Measurements from ENCODE around the gene LZTFL1.
"Not testable (repeated sequence)": the region's sequence is repeated elsewhere in the genome, so short reads cannot be mapped to it uniquely, and the experiment has no call there.

LZTFL1 gene

DNA sequence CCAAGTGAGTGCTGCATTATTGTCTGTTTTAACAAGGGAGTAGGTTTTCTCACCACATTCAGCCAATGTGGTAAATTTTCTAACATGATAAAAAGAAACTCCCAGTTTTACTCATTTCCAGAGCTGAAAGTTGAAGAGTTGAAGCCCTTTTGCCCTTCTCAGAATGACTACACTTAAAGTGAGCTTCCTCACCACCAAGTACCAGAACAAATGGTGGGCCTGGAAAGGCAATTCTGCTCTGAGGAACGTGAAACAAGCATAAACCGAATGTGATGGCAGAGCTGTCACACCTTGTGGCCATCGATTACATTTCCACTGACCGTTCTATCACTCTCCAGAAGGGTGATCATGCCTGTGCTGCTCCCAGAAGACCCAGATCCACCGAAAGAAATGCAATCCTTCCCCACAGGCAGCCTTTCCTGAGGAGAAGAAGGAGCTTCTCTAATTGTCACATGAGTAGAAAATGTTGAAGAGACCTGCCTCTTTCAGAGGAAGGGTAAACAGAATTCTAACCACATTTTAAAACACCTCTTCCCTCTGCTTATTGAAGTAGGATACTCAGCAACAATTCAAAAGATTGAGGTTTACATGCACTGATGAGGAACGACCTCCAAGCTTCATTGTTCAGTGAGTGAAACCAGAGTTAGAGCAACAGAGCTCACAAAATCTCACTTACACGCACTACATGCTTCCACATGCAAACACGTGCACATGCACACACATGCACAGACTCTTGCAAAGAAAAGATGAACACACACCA lies 23.0 kb upstream of the LZTFL1 start:
- peak; percentile 71 for DNase-seq

DNA sequence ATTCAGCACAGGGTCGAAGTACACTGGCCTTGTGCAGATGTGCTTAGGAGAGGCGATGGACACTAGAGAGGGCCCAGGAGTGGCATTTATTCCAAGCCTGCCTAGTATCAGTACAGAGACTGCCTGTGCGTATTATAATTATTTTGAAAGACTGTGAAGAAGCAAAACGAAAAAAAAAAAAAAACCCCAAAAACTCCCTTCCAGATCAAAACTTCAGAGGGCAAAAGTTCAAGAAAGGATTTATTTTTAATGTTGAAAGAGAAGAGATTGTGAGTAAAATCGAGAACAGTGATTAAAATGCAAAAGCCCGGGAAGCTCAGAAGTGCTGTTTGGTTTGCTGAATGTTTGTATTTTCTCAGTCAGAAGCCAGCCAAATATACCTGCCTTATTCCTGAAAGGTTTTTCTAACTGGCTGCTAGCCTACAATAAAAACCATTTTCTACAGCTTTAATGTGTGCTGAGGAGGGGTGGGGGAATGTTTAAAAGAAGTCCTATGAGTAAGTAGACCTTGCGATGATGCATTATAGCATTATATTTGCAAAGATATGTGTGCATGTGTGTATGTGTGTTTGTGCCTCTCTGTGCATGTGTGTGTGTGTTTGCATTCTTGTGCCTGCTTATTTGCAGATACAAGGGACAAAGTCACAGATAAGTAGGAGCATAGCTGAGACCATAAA lies 19.3 kb upstream of the LZTFL1 start:
- DNase-seq = peak; percentile 53

DNA sequence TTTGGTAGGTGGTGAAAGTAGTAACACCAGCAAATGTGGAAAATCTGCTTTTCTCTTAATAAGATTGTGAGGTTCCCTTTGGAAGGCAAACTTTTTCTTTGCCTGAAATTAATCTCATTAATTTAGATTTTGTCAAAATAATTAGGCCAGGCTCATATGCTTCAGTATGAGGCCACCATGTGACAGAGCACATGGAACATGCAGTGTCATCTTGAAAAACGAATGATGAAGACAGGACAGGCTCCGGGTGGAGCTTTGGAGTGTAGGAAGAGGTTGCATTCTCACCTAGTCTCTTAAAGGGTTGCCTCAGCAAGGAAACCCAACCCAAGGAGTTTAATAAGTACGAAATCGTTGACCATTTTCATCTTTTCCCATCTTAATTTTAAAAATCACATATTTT lies 18.6 kb upstream of the LZTFL1 start:
- DNase-seq = no peak

DNA sequence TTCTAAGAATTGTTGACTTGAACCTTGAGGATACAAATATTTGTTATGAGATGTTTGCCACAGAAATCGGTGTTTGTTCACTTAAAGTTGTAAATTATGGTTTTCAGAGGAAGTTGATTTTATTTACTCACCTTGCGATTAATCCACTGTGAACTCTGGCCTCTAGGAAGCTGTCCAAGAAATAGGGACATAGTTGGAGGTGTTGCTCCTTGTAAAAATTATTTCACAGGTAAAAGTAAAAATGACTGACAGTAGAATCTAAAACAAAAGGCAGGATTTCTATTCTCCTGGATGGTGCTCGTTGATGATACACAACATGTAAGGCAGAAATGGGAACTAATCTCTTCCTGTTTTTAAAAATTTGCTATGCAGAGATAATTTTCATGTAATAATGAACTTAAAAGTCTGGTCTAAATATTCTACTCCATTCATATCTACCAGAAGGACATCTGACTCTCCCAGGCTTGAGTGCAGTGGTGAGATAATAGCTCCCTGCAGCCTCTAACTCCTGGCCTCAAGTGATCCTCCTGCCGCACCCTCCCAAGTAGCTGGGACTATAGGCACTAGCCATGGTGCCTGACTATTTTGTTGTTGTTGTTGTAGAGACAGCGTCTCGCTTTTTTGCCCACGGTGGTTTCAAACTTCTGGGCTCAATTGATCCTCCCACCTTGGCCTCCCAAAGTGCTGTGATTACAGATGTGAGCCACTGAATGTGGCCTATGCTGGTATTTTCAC lies 17.1 kb upstream of the LZTFL1 start:
- no peak for DNase-seq

DNA sequence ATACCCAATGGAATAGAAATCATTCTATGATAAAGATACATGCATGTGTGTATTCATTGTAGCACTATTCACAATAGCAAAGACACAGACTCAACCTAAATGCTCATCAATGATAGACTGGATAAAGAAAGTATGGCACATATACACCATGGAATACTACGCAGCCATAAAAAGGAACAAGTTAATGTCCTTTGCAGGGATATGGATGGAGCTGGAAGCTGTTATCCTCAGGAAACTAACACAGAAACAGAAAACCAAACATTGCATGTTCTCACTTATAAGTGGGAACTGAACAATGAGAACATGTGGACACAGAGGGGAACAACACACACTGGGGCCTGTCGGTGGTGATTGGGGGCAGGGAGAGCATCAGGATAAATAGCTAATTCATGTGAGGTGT lies 15.1 kb upstream of the LZTFL1 start:
- not testable (repeated sequence) for DNase-seq

DNA sequence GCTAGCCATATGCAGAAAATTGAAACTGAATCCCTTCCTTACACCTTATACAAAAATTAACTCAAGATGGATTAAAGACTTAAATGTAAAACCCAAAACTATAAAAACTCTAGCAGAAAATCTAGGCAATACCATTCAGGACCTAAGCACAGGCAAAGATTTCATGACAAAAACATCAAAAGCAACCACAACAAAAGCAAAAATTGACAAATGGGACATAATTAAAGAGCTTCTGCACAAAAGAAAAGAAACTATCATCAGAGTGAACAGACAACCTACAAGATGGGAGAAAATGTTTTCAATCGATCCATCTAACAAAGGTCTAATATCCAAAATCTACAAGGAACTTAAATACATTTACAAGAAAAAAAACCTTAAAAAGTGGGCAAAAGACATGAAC lies 14.4 kb upstream of the LZTFL1 start:
- DNase-seq = not testable (repeated sequence)

DNA sequence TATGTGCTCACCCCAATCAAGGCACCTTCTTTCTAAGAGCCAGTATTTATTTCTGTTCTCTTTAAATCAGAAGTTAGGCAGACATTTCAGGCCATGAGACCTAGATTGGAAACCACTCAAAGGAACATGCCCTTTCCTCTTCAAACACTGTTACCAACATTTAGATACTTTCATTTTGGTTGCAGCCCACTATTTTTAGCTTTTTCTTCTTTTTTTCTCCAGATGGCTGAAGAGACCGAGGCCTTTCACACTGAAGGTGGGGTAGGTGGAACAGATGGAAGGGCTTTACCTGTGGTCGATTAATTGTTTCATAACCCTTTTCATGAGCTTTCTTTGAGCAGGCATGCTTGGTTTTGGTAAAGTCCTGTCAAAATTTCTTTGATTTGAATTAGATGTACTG lies 10.9 kb upstream of the LZTFL1 start:
- DNase-seq = no peak

DNA sequence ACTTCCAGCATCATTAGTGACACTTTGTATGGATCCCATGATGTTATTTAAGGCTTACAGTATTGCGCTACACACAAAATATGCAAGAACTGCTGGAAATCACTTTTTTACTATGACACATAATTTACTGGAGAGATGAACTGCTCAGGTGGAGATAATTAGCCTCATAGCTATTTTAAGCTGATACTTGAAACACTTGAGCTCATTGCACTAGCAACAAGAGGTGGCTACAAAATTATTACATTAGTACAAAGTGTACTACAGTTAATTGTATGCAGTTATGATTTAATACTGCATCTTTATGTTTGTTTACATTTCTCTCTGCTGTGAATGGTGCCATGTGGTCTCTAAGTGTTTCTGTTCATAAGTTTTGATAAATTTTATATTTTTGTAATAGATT lies 6.5 kb upstream of the LZTFL1 start:
- no peak for DNase-seq

DNA sequence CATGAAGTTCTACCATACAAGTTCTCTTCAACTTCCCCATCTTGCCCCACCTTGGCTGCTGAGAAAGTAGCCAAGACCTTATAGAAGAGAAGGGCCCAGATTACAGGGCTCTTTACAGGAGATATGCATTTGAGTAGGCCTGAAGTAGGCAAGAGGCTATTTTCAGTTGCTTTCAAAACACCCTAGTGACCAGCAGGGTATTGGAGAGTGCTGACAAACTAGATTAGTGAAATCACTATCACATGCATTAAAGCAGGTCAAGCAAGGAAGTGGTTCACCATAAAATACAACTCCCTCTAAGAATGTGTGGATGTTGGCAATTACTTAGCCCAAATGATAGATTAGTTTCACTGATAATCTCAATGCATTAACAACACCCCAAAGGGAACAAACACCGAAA lies 2.7 kb upstream of the LZTFL1 start:
- DNase-seq = no peak

DNA sequence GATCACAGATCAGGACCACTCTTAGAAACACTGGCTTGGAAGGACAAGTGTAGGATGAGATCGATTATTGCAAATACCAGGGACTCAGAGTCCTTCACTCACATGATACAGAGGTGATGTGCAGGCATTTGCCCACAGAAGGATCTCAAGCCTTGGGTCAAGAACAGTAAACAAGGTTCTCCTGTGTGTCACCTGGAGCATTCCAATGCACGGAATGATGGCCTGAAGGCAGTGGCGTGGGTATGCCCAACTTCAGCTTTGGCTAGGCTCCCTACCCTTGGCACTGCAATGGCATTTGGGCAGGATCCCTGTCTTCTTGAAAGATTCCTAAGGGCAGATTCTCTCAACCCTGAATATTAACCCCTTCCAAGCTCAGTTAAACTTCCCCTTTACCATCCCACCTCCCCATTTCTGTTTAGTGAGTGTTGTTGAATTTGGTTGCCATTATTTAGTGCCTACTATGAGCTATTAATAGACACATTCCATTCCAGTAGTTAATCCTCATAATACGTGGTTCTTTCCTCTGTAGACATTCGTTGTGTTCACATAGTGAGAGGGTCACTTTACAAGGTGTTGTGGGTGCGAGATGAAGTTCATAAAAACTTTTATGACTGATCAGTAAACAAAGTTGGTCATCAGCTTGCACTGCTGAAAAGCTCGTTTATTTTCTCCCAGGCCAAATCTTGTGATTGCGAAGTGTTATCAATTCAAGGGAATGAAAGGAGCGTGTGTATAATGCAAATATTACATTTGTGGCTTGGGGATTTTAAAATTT lies 1.1 kb upstream of the LZTFL1 start:
- no peak for DNase-seq

DNA sequence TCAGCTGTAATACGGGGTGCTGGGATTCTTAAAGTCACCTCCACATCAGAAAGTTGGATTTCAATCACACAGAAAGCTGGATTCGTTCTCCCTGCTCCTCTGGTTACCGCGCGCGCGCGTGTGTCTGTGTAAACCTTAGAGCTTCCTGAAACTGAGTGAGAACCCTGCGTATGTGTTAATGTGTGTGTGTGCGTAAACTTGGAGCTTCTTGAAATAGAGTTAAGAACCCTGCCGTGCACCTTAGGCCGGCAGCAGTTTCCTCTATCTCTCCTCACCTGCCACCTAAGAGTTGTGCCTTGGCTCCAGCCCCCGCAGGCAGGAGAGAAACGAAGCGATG lies 531 bp downstream of the LZTFL1 start:
- peak; percentile 26 for DNase-seq

DNA sequence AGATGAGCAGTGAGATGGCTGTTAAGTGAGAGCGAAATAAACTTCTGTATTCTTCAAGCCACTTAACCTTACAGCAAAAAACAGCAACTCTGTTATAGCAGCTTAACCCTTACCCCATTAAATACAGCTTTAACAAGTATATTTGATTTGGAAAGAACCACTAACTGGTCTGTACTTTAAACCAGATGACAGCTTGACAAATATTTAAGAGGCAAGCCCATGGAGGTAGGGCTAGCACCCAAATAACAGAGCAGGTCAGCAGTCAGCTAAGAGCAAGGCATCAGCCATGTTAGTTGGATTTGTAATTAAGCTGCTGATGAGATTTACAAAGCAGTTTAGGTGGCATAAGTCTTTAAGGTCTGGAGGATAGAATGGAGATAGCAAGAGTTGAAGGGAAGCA lies 3.5 kb downstream of the LZTFL1 start:
- no peak for DNase-seq

DNA sequence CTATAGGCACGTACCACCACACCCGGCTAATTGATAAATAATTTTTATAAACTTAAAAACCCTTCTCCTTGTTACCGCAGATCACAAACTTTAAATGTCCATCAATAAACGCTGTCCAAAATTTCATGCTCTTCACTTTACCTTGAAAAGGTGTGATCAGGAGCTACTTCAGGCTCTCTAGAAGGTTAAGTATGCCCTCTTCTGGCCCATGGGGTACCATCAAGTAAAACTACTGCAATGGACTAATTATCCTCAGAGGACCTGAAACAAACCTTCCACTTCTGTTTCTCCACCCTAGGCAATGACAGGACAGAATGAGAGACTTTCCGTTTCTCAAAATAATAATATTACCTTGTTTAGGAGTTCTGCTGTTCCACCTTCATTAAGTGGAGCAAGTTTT lies 9.2 kb downstream of the LZTFL1 start:
- DNase-seq = peak; percentile 14

DNA sequence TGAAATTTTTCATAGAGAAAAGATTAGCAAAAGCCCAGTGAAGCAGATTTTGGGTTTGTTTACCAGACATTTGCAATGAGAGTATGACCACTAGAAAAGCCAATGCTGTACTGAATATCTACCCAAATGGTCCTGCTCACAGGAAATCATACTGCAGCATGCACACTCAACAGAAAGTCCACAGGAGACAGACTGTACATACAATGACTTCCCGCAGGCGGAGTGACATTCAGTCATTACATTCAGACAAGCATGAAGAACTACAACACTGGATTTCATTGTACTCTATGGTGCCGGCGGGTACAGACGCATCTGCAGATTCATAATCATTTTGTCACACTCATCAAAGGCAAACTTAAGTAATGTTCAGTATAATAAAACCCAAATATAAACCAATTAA lies 11.8 kb downstream of the LZTFL1 start:
- no peak for DNase-seq

DNA sequence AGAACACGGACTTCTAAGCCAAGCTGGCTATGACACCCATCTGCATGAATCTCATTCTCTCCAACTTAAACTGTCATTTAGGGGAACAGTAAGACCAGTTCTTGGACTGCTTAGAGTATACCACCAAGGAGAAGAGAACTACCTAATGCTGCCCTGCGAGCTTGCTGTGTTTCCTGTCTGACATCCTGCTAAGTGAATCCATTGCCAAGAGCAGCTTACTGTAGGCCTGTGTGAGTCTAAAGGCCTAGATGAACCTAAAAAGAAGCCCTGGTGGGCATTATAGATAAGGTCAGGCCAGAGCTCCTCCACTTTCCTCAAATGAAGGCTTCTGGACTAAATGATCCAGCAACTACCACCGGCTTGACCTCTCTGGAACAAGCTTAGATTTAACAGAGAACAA lies 15.0 kb downstream of the LZTFL1 start:
- no peak for DNase-seq

DNA sequence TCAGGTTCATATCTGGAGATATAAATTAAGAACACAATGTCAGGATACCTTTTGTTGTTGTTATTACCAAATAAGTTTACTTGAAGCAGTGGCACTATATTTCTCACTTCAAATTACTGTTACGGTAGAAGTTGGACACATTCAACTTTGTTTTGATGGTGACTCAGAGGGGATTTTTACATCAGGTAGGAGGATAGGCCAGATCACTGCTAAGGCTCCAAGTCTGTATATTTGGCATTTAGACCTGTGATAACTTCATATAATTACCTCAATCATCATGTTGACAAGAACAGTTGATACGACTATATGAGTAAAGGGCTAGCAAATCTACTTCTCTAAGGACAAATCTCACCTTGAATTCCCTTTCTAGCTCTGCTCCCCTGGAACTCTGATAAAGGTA lies 15.6 kb downstream of the LZTFL1 start:
- DNase-seq = no peak

DNA sequence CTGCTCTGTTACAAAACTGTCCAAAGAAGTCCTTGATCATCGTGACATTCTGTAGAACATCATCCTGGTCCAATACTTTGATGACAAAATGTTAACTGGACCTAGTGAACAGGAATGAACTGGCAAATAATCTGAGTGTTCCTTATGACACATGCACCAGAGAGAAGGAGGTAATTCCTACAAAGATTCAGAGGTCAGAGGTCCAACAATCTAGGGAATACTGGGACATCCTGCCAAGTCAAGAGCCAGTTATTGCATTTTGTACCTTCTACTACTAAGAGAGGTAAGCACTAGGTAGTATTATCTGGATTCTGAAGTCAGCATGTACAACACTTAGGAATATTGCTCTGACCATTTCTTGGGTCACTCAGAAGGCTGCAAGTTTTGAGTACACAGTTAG lies 20.8 kb downstream of the LZTFL1 start:
- DNase-seq = no peak

DNA sequence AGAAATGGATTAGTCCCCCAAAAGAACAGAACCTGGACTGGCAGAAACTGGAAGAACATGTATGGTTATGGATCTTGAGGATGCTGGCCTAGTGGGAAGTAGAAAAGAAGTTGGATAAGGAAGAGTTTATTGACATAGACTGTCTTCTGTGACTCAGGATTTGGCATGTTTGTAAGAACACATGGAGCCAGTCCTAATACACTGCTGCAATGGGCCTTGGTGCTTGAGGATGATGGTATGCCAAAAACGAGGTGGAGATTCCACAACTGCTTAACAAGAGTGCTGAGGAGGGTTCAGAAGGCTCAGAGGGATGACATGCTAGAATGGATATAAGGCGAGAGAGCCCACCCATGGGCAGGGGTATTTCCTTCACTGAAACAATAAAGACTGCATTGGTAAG lies 22.4 kb downstream of the LZTFL1 start:
- no peak for DNase-seq

DNA sequence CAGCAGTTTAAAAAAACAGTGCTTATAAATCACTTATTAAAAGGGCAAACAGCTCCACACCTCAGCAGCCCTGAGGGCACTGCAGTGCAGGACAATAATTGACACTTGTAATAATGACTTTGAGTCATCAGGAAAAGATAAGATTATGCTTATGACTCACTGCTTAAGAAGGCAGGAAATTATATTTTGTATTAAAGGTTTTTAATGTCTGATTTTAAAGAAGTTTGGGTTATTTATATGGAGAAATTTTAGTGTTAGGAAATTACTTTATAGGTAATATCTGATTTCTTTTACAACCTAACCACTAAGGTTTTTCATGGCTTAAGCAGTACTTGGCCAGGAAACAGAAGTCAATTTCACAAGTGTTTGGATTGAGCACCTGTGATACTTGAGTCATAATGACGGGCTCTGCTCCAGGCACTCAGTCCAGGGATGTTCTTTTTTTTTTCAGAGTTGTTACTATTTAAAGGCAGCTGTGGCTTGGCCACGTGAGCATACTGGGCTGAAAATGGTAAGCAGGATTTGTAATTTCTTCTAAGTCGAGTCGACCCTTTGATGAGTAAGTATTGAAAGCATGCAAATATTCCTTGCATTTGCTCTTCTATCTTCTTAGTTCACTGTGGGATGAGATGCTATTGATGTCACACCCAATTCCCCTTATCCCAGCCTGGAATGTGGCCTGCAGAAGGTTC lies 23.9 kb downstream of the LZTFL1 start:
- no peak for DNase-seq

DNA sequence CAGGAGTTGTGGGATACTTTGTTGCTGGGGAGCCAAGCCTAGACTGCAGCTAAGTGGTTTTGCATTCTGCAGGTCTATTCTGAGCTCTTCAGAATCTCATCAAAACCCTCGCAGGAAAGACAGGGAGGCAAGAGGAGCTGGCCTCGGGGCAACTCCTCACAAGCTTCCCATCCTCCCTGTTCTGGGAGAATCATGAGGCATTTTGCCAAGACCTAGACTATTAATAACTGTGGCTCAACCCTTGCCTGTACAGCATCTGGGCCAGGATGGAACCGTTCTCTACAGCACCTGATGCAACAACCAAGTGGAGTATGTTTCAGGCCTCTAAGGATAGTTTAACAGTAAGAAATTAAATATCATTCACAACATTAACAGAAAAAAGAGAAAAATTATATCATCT lies 25.4 kb downstream of the LZTFL1 start:
- no peak for DNase-seq

DNA sequence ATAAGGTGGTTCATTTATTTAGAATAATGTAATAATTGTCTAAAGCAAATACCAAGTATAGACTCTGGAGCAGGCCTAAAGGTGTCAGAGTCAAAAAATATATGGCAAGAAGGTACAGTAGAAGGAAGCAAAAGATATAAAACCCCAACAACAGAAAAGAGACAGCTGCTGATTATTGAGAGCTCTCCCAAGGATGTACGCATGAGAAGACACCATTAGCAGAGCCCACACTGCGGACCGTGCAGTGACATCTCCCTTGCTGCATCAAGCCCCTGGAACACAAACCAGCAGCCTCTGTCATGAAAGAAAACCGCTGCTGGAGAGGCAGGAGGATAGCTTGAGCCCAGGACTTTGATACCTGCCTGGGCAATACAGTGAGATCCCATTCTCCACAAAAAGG lies 27.6 kb downstream of the LZTFL1 start:
- no peak for DNase-seq

DNA sequence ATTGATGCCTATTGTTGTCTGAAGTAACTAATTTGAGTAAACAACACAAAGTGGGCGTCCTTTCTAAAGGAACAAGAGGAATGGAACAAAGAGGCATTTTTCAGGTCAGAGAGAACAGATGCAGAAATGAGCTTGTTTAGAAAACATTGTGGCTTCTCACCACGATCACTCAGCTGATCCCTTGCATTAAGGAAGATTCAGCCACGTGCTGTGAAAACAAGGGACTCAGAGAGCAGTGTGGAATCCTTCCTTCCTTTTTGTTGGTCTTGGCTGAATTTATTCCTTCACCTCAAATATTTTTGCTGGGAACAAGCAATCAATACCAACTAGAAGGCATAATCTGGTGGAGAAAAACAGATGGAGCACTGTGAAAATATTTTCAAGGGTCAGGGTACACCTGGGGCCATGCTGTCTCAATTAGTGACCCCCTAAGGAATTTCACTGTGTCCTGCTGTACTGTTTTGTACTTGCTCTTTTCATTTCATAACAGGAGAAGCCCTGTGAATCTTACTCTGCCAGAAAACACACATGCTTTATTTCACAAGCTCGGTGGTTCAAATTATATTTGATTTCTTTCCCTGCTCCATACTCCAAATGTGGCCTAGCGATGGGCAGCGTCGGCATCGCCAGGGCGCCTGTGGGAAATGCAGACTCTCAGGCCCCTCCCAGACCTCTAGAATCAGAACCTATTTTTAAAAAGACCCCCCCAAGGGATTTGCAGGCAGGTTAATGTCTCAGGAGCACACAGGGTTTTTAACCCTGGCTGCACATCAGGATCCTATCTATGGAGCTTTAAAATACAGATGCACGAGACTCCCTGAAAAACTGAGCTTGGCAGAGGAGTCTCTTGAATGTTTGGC lies 34.0 kb downstream of the LZTFL1 start:
- no peak for DNase-seq
